Stimulated activated effector memory CD8-positive, alpha-beta T cell treated with anti-CD3 and anti-CD28 coated beads, Interleukin-12 subunit alpha, Interleukin-12 subunit beta, amount 100 ng/mL, for 72 hours (primary cell): Measurements from ENCODE around the gene GATAD2A.
A peak's percentile ranks its signal among the peaks of the same experiment; 100 is the strongest.

Source experiments
- ATAC-seq: fragments of 150-1000 bp; cut with Tn5 transposase; 2 replicates; pipeline ENCODE4 v1.10.0; 2021
- DNase-seq, 2 donors: peaks; one replicate each; pipeline ENCODE4 v3.0.0; 2021 to 2022; ENCODE audit warnings: low spot score in 2 of 2
- H3K27ac Mint-ChIP-seq: one replicate; pipeline ENCODE4 v1.8.0; 2022; ENCODE audit warnings: mild to moderate bottlenecking, mixed read lengths
- H3K36me3 Mint-ChIP-seq: one replicate; pipeline ENCODE4 v1.8.0; 2022; ENCODE audit warnings: mild to moderate bottlenecking, mixed read lengths
- H3K4me1 Mint-ChIP-seq: one replicate; pipeline ENCODE4 v1.8.0; 2022; ENCODE audit warnings: mixed read lengths
- H3K4me3 Mint-ChIP-seq: one replicate; pipeline ENCODE4 v1.8.0; 2022; ENCODE audit warnings: mild to moderate bottlenecking, mixed read lengths
- H3K9me3 Mint-ChIP-seq: one replicate; pipeline ENCODE4 v1.8.0; 2022; ENCODE audit warnings: mixed read lengths

The GATAD2A gene

GRCh38 chr19:19406878-19407632 is 1.6 kb downstream of the GATAD2A start:
- peaks cover 24% of the 10 kb centered on the region for H3K36me3 Mint-ChIP-seq
- H3K4me3 Mint-ChIP-seq, result peak overlapping the region; percentile 90
- peak overlapping the region; percentile 91 for H3K27ac Mint-ChIP-seq
- H3K4me1 Mint-ChIP-seq, result peaks cover 73% of the 10 kb centered on the region
- DNase-seq (peak in 1 of 2 donors; percentile 71), ATAC-seq (peak; percentile 59)
- no peaks in the 10 kb centered on the region for H3K9me3 Mint-ChIP-seq

DNA sequence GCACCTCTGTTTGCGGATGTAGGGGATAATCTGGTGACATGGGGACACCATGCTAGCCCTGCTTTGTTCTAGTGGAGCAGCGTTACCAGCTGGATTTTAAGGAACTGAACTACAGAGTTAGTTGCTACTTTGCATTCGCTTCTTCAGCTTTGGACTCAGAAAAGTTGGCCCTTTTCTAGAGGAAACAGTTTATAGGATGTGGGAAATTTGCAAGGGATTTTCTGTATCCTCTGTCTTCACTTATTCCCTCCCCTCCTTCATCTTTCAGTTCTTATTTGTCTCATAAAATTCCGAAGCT is 2.1 kb downstream of the GATAD2A start:
- ATAC-seq, result no peak
- H3K4me3 Mint-ChIP-seq, result peak overlapping the region; percentile 90
- H3K36me3 Mint-ChIP-seq, result peaks cover 30% of the 10 kb centered on the region
- no peaks in the 10 kb centered on the region for H3K9me3 Mint-ChIP-seq
- no peak overlapping the region for H3K27ac Mint-ChIP-seq
- no peak for DNase-seq
- peaks cover 73% of the 10 kb centered on the region for H3K4me1 Mint-ChIP-seq

- H3K4me1 Mint-ChIP-seq, result peaks cover 75% of the 10 kb centered on the region
- no peak for ATAC-seq
- H3K4me3 Mint-ChIP-seq, result peak overlapping the region; percentile 26
- H3K27ac Mint-ChIP-seq, result peak overlapping the region; percentile 11
- no peak for DNase-seq
- no peaks in the 10 kb centered on the region for H3K9me3 Mint-ChIP-seq
- peaks cover 45% of the 10 kb centered on the region for H3K36me3 Mint-ChIP-seq
Observed at GRCh38 chr19:19409205-19409604, 3.7 kb downstream of the GATAD2A start.

GRCh38 chr19:19409631-19410030 is 4.2 kb downstream of the GATAD2A start:
- Mint-ChIP-seq H3K4me1 (peaks cover 76% of the 10 kb centered on the region), H3K4me3 (peak overlapping the region; percentile 26), H3K9me3 (no peaks in the 10 kb centered on the region), H3K36me3 (peaks cover 45% of the 10 kb centered on the region), H3K27ac (peak overlapping the region; percentile 11)
- no peak for ATAC-seq
- no peak for DNase-seq

GRCh38 chr19:19410553-19411550 is 5.4 kb downstream of the GATAD2A start:
- DNase-seq, result peak; percentile 21 to 73

DNA sequence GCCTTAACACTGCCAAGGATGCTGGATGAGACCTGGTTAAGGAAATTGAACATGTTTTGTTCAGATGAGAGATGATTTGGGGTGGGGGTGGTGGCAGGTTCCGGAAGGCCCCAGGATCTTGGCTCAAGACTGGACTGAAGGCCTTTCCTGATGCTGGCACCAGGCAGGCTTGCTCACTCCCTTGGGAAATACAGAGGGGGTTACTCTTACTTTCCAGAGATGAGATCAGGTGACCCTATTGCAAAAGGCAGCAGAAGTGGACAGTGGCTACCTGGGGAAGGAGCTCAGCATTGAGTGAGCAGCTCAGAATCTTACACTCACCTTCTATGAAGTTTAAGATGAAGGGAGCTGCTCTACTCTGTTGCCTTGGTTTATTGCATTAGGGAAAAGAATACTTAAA is 10.8 kb downstream of the GATAD2A start:
- H3K36me3 Mint-ChIP-seq, result peaks cover 57% of the 10 kb centered on the region
- H3K4me3 Mint-ChIP-seq, result no peak overlapping the region
- DNase-seq (no peak), ATAC-seq (no peak)
- no peaks in the 10 kb centered on the region for H3K9me3 Mint-ChIP-seq
- H3K27ac Mint-ChIP-seq, result peak overlapping the region; percentile 27
- H3K4me1 Mint-ChIP-seq, result peaks cover 66% of the 10 kb centered on the region

More at GRCh38 chr19:19410553-19411550, 5.4 kb downstream of the GATAD2A start:
- Mint-ChIP-seq H3K9me3 (no peaks in the 10 kb centered on the region), H3K4me3 (peak overlapping the region; percentile 26), H3K27ac (peak overlapping the region; percentile 70), H3K4me1 (peaks cover 73% of the 10 kb centered on the region), H3K36me3 (peaks cover 54% of the 10 kb centered on the region)
- peak; percentile 92 for ATAC-seq

- DNase-seq, result no peak
- no peak overlapping the region for H3K4me3 Mint-ChIP-seq
- peaks cover 70% of the 10 kb centered on the region for H3K4me1 Mint-ChIP-seq
- peaks cover 54% of the 10 kb centered on the region for H3K36me3 Mint-ChIP-seq
- ATAC-seq, result no peak
- peak overlapping the region; percentile 70 for H3K27ac Mint-ChIP-seq
- no peaks in the 10 kb centered on the region for H3K9me3 Mint-ChIP-seq
Observed at GRCh38 chr19:19417046-19417445, 11.6 kb downstream of the GATAD2A start.

DNA sequence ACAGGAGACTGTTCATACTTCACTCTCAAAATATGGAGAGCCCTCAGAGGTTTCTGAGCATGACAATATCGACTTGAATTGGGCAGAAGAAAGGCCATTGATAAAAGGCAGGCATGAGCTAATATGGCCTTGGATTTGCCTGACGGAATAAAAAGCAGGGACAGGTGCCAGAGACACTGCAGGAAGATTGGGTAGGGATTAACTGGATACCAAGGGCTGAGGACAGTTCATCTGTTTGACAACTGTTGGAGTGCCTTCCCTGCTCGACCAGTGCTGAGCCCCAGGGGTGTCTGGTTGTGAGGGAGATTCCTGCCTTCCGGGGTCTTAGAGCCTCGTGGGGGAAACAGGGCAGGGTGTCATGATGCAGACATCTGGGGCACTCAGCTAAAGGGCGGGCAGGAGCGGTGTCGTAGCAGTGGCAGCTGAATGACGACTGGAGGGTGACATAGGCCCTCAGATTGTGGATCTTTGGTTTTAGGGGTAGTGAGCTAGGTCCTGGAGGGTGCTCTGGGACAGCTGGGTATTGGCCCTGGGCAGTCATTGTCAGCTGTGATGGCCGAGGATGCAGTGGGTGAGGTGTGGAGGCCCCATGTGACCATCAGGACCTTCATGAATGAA is 12.3 kb downstream of the GATAD2A start:
- Mint-ChIP-seq H3K9me3 (no peaks in the 10 kb centered on the region), H3K4me3 (peak overlapping the region; percentile 33), H3K27ac (peak overlapping the region; percentile 70), H3K4me1 (peaks cover 77% of the 10 kb centered on the region), H3K36me3 (peaks cover 53% of the 10 kb centered on the region)
- DNase-seq (no peak), ATAC-seq (no peak)

GRCh38 chr19:19418555-19419260 is 13.2 kb downstream of the GATAD2A start:
- Mint-ChIP-seq H3K9me3 (no peaks in the 10 kb centered on the region), H3K27ac (peak overlapping the region; percentile 70), H3K4me3 (peak overlapping the region; percentile 33), H3K36me3 (peaks cover 43% of the 10 kb centered on the region), H3K4me1 (peaks cover 77% of the 10 kb centered on the region)
- DNase-seq (no peak), ATAC-seq (no peak)

DNA sequence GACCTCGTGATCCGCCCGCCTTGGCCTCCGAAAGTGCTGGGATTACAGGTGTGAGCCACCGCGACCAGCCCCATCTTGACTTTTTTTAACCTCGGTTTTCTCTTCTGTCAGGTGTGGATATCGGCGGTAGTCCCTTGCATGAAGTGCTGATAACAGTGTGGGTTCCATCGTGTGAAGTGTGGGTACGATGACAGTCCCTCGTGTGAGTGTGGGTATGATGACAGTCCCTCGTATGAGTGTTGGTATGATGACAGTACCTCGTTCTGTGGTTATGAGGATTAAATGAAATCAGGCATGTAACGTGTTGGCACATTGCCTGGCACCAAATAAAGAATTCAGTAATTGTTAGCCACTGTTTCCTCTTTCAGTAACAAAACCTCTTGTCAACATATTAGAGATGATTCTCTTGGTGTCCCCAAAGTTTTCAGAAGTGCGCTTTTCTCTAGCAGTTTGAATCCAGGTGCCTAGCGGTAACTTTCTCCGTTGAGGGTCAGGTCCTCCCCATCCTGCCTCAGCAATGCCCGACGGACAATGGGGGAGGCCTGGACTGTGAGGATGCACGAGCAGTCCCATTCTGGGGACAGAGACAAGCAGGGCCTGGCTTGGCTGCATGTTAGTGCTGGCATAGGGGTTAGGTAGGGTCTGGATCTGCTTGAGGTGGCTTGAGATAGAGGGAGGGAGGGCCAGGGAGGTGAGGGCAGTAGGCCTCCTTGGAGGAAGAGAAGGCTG is 15.3 kb downstream of the GATAD2A start:
- H3K9me3 Mint-ChIP-seq, result no peaks in the 10 kb centered on the region
- peak overlapping the region; percentile 70 for H3K27ac Mint-ChIP-seq
- H3K36me3 Mint-ChIP-seq, result peaks cover 32% of the 10 kb centered on the region
- peaks cover 72% of the 10 kb centered on the region for H3K4me1 Mint-ChIP-seq
- DNase-seq (peak; percentile 34 to 81), ATAC-seq (peak; percentile 100)
- H3K4me3 Mint-ChIP-seq, result peak overlapping the region; percentile 34

GRCh38 chr19:19421299-19421696 is 15.8 kb downstream of the GATAD2A start:
- no peak for ATAC-seq

DNA sequence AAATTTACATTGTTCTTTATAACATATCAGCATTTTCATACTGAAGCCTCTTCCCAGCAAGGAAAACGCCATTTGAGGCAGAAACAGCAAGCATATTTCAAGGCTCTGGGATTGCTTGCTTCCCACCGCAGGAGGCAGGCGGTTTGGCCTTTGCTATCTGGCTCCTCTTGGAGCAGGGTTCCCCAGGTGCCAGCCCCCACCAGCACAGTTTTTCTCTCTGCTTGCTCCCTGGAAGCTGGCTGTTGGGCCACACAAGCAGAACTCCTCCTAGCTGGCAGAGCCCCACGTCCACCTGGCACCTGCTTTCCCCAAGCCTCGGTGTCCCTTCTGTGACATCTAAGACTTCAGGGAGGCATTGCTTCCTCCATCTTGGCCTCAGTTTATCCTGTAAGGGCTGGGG is 16.7 kb downstream of the GATAD2A start:
- DNase-seq (no peak), ATAC-seq (no peak)
- Mint-ChIP-seq H3K4me3 (peak overlapping the region; percentile 34), H3K27ac (peak overlapping the region; percentile 70), H3K9me3 (no peaks in the 10 kb centered on the region), H3K4me1 (peaks cover 75% of the 10 kb centered on the region), H3K36me3 (peaks cover 32% of the 10 kb centered on the region)

More at GRCh38 chr19:19421299-19421696, 15.8 kb downstream of the GATAD2A start:
- Mint-ChIP-seq H3K4me1 (peaks cover 72% of the 10 kb centered on the region), H3K36me3 (peaks cover 28% of the 10 kb centered on the region), H3K9me3 (no peaks in the 10 kb centered on the region), H3K27ac (peak overlapping the region; percentile 70), H3K4me3 (peak overlapping the region; percentile 34)
- no peak for DNase-seq

DNA sequence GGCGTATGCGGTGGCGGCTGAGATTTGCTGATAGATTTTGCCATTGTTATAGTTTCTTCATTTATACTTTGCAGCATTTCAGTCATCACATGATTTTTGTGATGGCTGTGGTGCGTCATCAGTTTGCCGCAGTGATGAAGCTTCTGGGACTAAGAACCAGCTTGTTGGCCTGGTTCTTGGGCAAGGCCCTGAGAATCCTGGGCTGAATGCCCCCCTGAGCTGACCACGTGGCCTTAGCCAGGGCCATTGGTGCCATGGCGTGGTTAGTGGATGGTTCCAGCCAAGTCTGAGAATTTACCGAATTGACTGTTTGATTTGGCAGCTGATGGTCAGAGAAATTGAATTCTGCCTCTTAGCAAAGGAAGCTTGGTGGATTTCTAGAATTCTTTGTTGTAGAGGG is 17.8 kb downstream of the GATAD2A start:
- DNase-seq, result no peak
- H3K36me3 Mint-ChIP-seq, result peaks cover 44% of the 10 kb centered on the region
- ATAC-seq, result no peak
- H3K27ac Mint-ChIP-seq, result no peak overlapping the region
- no peak overlapping the region for H3K4me3 Mint-ChIP-seq
- H3K4me1 Mint-ChIP-seq, result peaks cover 74% of the 10 kb centered on the region
- H3K9me3 Mint-ChIP-seq, result no peaks in the 10 kb centered on the region

DNA sequence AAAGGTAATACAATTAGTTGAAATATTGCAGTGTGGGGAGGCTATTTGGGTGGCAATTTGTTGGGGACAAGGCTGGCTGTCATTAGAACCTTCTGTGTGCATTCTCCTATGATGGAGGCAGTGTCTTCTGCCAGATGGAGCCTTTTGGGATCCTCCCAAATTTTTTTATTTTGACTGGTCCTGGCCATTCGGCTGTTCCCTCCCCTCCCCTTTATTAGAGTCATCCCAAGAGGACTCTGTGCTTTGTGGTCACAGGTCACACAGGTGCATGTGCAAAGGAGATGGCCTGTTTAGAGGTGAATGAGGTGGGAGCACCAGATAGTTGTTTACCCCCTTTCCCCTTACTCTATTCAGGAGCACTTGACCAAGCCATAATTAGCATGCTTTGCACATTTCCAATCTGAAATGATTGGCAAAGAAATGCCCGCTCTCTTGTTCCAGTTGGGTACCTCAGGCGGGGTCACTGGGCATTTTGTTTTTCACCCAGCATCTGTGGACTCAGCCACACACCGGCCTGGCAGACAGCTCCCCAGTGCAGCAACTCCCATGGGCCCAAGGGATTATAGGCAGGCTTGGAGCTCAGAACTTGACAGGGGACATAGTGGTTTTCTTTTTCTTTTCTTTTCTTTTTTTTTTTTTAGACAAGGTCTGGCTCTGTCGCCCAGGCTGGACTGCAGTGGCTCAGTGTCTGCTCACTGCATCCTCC is 19.8 kb downstream of the GATAD2A start:
- ATAC-seq (no peak), DNase-seq (no peak)
- H3K4me3 Mint-ChIP-seq, result no peak overlapping the region
- peaks cover 81% of the 10 kb centered on the region for H3K4me1 Mint-ChIP-seq
- H3K9me3 Mint-ChIP-seq, result no peaks in the 10 kb centered on the region
- peak overlapping the region; percentile 93 for H3K27ac Mint-ChIP-seq
- peaks cover 36% of the 10 kb centered on the region for H3K36me3 Mint-ChIP-seq
